T-helper 1 cell treated with Interleukin-12 subunit alpha and Interleukin-12 subunit beta and Interleukin-4 antibody, amounts not matched to agents 30 μg/mL and 1 μg/mL, for 36 hours (primary cell): ENCODE data around the gene ZEB2.
A peak's percentile ranks its signal among the peaks of the same experiment; 100 is the strongest.

ENCODE experiments used
- H3K27ac Mint-ChIP-seq: one replicate; pipeline ENCODE4 v1.8.0; 2021; ENCODE audit warnings: mild to moderate bottlenecking, mixed read lengths
- H3K27me3 Mint-ChIP-seq: one replicate; pipeline ENCODE4 v1.8.0; 2021; ENCODE audit warnings: low read depth, mixed read lengths
- H3K36me3 Mint-ChIP-seq: one replicate; pipeline ENCODE4 v1.8.0; 2021; ENCODE audit warnings: low read depth, mixed read lengths
- H3K4me1 Mint-ChIP-seq: one replicate; pipeline ENCODE4 v1.8.0; 2021; ENCODE audit warnings: low read depth, mixed read lengths
- H3K4me3 Mint-ChIP-seq: one replicate; pipeline ENCODE4 v1.8.0; 2021; ENCODE audit warnings: mild to moderate bottlenecking, moderate library complexity, mixed read lengths
- H3K9me3 Mint-ChIP-seq: one replicate; pipeline ENCODE4 v1.8.0; 2021; ENCODE audit warnings: mixed read lengths

Gene ZEB2

DNA sequence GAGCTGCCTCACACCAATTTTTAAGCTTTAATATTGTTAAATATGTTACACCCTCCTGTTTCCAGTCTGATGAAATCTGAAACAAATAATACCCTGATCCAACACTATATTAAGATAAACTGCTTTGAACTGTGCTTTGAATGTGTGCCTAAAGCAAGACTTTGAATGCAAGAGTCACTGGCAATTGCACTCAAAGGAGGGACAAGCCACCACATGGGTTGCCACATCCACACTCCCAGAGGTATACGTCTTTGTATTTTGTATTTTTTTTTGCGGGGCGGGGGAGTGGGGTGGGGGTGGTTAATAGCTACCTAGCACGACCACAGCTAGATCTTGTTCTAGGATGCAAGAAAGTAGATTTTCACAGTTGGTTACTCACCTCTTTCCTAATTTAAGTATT lies 1.8 kb upstream of the ZEB2 start:
- H3K36me3 Mint-ChIP-seq = peaks cover 2% of the 10 kb centered on the region
- peaks cover 20% of the 10 kb centered on the region for H3K4me1 Mint-ChIP-seq
- no peaks in the 10 kb centered on the region for H3K9me3 Mint-ChIP-seq
- H3K27me3 Mint-ChIP-seq = peaks cover 60% of the 10 kb centered on the region
- H3K27ac Mint-ChIP-seq = no peak overlapping the region
- H3K4me3 Mint-ChIP-seq = no peak overlapping the region

DNA sequence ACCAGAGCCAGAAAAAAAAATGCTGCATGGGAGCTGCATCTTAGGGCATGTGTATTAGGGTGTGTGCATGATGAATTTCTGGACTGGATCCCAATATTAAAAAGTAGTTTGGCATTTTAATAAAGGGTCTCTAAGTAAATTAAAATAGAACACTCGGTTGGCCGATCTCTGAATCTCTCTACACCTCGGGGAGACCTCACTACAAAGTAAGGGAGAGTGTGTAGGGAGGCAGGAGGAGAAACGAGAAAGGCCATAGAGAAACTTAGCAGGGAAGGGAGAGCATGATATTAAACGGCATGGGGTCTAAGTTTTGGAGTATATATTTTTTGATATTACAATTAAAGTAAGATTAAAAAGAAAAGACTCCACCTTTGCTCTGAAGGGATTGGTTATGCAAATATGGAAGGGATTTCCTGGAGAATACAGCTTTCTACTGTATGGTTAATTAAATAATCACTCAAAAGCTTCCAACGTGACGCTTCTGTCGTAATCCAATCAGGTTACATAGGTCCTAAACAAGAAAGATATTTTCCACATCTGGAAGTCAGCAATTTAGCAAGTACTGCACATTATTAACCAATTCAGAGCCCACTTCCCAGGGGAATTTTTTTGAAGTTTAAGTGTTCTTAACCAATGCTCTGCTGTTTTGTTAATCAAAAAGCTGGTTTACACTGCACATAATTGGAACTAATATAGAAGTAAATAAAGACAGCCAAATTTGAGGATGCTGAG lies 1.0 kb upstream of the ZEB2 start:
- no peak overlapping the region for H3K27ac Mint-ChIP-seq
- peaks cover 20% of the 10 kb centered on the region for H3K4me1 Mint-ChIP-seq
- peaks cover 2% of the 10 kb centered on the region for H3K36me3 Mint-ChIP-seq
- H3K27me3 Mint-ChIP-seq = peaks cover 54% of the 10 kb centered on the region
- H3K4me3 Mint-ChIP-seq = no peak overlapping the region
- H3K9me3 Mint-ChIP-seq = no peaks in the 10 kb centered on the region

DNA sequence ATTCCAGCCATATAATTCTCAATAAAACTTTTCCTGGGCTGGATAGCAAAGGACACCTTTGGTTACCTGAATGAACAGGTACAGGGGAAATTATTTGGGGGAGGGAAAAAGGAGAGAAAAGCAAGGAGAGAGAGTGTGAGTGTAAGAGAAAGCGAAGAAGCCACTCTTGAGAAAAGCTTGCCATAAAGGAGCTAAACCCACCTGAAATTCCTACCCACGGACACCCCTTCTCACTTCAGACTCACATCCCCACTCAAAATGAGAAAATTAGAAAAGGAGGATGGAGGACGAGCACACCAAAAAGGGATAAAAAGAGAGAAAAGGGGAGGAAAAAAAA lies 354 bp downstream of the ZEB2 start:
- Mint-ChIP-seq H3K9me3 (no peaks in the 10 kb centered on the region), H3K27ac (no peak overlapping the region), H3K36me3 (peaks cover 2% of the 10 kb centered on the region), H3K4me3 (no peak overlapping the region), H3K4me1 (peaks cover 25% of the 10 kb centered on the region), H3K27me3 (peaks cover 52% of the 10 kb centered on the region)

DNA sequence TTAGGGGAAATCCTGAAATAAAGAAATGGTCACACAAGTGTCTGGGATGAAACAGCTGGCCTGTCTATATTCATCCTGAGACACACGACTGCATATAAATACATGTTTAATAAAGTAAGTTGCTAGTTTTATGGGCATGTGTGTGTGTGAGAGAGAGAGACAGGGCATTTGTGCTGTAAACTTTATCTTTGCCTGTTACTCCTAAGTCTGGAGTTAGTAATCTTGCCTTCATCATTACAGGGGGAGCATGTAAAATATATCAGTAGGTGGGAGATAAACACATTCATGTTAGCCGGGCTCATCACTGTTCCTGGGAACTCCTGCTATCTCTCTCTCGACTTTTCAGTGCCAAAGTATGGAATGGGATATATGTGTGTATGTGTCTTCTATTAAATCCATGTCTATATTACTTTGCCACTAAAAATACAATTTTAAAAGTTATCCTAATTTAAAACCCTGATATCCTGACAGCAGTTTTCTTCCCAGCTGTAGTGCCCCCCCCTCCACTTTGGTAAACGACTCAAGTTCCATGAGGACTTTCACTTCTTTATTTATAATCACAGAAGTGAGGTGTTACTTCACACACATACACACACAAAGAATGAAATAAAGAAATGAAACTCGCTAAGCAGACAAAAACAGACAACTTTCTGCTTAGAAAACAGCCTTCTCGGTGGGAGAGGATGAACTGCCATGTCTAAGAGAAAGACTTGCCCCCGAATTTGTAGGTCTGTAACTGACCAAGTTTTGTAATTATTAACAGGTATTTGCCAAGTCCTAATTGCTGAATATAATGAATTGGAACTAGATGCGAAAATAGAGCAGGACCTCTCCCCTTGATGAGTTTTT lies 947 bp downstream of the ZEB2 start:
- H3K9me3 Mint-ChIP-seq = no peaks in the 10 kb centered on the region
- H3K4me3 Mint-ChIP-seq = no peak overlapping the region
- no peak overlapping the region for H3K27ac Mint-ChIP-seq
- peaks cover 56% of the 10 kb centered on the region for H3K27me3 Mint-ChIP-seq
- peaks cover 2% of the 10 kb centered on the region for H3K36me3 Mint-ChIP-seq
- H3K4me1 Mint-ChIP-seq = peaks cover 25% of the 10 kb centered on the region

DNA sequence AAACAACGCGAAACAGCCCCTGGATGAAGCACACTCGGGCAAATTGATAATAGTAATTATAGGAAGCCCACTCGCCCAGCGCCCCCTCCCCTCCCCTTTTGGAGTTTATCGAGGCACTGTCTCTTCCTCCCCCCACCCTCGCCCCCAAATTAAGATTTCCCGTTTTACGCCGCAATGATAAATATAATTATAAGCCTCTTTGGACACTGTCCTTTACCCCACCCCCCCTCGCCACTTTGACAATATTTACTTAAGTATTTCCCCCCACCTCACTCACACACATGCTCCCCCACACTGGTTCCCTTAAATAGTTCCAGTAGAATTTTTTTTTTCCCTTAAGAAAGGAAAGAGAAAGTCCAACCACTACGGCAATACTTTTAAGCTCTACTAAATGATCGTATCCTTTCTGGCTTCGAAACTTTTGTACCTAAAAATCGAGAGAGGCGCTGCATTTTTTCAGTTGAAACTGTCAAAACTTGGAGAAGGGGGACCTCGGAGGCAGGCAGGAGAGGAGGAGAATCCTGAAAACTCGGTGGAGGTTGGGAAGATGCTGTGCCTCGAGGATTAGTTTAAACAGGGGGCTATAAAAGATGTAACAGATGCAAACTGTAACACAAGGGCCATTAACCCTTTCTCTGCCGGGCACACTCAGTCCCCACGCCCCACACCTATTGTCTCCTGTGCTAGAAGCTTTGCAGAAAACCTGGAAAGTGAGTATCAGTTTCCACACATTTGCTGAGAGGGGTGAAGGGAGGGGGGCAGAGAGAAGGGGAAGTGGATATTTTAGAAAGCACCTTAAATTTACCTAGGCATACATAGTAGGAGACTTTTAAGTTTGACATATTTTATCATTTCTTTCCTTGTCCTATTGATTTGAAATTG lies 1.8 kb downstream of the ZEB2 start:
- peaks cover 19% of the 10 kb centered on the region for H3K4me1 Mint-ChIP-seq

DNA sequence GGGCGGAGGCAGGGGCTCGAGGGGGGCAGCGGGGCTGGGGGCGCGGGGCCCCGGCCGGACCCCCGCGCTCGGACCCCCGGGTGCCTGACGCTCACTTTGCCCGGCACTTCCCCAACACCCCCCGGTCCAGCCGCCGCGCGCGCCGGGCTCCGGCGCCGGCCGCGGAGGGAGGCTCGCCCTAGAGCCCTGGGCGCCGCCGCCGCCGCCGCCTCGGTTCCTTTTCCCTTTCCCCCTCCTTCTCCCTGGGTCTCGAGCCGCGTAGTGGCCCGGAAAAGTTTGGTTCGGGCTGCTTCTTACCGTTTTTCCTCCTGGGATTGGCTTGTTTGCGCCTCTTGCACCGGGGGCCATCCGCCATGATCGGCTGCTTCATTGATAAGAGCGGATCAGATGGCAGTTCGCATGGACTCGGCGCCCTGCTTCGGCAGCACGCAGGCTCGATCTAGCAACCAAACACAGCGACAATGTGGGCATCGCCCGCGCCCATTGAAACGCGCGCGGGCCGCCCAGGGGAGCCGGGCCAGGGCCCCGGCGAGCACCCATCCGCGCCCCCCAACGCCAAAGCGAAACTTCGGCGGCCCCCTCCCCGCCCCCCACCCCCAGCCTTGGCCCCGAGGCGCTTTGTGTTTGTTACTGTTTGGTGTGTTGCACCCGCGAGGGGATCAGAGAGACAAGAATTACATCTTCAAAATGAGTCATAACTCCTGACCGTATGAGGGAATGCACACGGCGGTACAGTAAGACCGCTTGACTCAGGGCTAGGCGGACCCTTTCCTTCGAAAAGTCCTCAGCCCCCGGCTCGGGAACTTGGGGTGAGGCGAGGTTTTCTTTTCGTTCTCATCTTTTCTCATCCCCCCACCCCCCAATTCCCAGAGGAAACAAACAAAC lies 2.7 kb downstream of the ZEB2 start:
- Mint-ChIP-seq H3K36me3 (peaks cover 2% of the 10 kb centered on the region), H3K4me3 (no peak overlapping the region), H3K4me1 (peaks cover 12% of the 10 kb centered on the region), H3K27ac (peak overlapping the region; percentile 98), H3K27me3 (peaks cover 56% of the 10 kb centered on the region), H3K9me3 (no peaks in the 10 kb centered on the region)

More for the DNA sequence above, 1.8 kb downstream of the ZEB2 start:
- Mint-ChIP-seq H3K27me3 (peaks cover 56% of the 10 kb centered on the region), H3K9me3 (no peaks in the 10 kb centered on the region), H3K27ac (peak overlapping the region; percentile 77), H3K36me3 (peaks cover 2% of the 10 kb centered on the region), H3K4me3 (no peak overlapping the region)

DNA sequence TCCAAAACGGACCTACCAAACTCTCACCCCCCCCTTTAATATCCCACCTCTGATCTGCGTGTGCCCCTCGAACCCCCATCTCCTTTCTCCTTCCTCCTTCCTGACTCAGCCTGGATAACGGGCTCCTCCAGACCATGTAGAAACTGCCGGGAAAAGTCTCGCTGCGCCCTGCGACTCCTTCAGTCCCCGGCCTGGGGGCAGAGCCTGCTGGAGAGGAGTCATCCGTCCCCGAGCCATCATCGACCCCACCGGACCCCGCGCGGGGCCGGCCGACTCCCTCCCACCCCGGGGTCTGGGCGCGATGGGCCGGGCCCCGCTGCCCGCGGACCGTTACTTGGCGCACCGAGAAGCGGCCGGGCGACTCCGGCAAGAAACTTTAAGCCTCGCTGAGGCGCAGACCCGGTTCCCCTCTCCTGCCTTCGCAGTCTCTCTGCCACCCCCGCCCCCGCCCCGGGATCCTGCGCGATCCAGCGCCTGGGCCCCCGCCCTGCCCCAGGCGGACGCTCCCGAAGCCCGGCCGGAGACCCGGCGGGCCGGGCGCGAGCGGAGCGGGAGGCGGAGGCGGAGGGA lies 3.4 kb downstream of the ZEB2 start:
- H3K27ac Mint-ChIP-seq = peak overlapping the region; percentile 70
- H3K4me1 Mint-ChIP-seq = peaks cover 12% of the 10 kb centered on the region
- H3K27me3 Mint-ChIP-seq = peaks cover 56% of the 10 kb centered on the region
- no peaks in the 10 kb centered on the region for H3K9me3 Mint-ChIP-seq
- peak overlapping the region; percentile 84 for H3K4me3 Mint-ChIP-seq
- H3K36me3 Mint-ChIP-seq = peaks cover 2% of the 10 kb centered on the region

DNA sequence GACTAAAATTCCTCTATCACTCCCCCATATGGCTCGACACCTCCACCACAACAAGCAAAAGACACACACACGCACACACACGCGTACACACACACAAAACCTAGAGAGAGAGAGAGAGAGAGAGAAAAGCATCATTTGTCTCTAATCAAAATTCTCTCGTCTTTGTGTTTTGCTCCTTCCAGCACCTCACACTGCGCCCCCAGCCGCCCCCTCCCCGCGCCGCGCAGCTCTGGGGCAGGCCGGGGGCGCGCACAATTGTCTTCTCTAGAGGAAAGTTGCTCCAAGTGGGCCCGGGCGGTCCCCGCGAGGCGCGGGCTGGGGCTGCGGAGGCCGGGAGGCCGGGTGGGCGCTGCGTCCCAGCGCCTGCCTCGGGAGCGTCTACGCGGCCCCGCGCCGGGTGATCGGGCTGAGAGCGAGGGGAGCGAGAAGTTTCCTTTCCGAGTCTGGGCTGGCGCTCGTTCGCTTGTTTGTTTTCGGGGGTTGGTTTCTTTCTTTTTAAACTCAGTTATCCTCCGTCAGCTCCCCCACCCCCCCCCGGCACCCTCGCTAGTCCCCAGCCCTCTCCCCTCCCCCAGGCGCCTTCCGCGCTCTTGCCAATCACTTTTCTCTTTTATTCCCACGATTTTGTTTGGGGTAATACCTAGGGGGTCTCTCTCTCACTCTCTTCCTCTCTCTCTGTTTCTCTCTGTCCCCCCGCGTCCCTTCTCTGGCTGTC lies 4.1 kb downstream of the ZEB2 start:
- H3K36me3 Mint-ChIP-seq = peaks cover 2% of the 10 kb centered on the region
- peaks cover 14% of the 10 kb centered on the region for H3K4me1 Mint-ChIP-seq
- peak overlapping the region; percentile 84 for H3K4me3 Mint-ChIP-seq
- peak overlapping the region; percentile 70 for H3K27ac Mint-ChIP-seq
- no peaks in the 10 kb centered on the region for H3K9me3 Mint-ChIP-seq
- peaks cover 54% of the 10 kb centered on the region for H3K27me3 Mint-ChIP-seq

DNA sequence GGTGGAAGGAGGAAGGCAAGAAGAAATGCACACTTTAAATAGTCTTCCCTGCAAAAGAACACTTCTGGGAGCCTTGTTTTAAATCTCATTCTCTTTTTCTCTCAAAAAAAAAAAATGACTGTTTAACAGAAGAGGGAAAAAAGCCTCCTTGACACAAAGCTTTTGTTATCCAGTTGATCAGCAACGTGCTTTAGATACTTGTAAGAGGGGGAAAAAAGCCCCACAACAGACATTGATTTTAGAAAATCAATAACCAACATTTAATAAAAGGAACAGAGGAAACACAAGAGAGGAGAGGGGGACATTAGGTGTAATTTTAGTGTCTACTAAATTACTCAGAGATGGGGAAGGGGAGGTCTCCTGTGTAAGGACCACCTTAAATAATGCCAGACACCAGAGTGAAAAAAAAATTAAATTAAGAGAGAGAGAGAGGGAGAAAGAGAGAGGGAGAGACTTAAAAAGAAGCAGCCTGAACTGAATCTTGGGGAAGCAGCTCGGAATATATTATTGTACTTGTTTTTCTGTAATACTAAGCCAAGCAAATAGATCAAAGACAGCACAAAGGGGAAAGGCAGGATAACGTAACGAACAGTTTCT lies 4.7 kb downstream of the ZEB2 start:
- Mint-ChIP-seq H3K9me3 (no peaks in the 10 kb centered on the region), H3K27ac (peak overlapping the region; percentile 54), H3K4me1 (peaks cover 14% of the 10 kb centered on the region)

DNA sequence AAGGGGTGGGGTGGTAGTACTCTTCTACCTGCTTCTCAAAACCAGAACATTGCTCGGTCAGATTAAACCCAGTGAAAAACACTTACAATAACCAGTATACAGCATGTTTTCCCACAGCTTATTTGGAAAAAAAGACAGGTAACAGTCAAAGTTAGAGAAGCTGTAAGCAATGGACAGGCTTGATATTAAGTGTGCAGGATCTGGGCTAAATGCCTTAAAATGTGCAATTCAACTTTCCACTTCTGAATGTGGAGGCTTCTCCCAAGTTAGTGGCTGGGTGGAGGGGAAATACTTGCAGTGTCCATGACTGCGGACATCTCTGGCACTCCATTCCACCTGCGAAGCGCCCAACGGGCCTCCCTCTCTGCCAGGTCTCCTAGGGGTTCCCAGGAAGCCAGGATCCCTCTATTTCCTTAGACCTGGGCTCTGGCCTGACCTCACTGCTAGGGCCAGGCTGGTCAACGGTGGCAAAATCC lies 5.3 kb downstream of the ZEB2 start:
- Mint-ChIP-seq H3K4me3 (no peak overlapping the region), H3K4me1 (peaks cover 14% of the 10 kb centered on the region), H3K27ac (no peak overlapping the region), H3K36me3 (peaks cover 2% of the 10 kb centered on the region), H3K9me3 (no peaks in the 10 kb centered on the region), H3K27me3 (peaks cover 53% of the 10 kb centered on the region)

More for the DNA sequence above, 4.7 kb downstream of the ZEB2 start:
- H3K4me3 Mint-ChIP-seq = peak overlapping the region; percentile 82
- peaks cover 53% of the 10 kb centered on the region for H3K27me3 Mint-ChIP-seq
- peaks cover 2% of the 10 kb centered on the region for H3K36me3 Mint-ChIP-seq

DNA sequence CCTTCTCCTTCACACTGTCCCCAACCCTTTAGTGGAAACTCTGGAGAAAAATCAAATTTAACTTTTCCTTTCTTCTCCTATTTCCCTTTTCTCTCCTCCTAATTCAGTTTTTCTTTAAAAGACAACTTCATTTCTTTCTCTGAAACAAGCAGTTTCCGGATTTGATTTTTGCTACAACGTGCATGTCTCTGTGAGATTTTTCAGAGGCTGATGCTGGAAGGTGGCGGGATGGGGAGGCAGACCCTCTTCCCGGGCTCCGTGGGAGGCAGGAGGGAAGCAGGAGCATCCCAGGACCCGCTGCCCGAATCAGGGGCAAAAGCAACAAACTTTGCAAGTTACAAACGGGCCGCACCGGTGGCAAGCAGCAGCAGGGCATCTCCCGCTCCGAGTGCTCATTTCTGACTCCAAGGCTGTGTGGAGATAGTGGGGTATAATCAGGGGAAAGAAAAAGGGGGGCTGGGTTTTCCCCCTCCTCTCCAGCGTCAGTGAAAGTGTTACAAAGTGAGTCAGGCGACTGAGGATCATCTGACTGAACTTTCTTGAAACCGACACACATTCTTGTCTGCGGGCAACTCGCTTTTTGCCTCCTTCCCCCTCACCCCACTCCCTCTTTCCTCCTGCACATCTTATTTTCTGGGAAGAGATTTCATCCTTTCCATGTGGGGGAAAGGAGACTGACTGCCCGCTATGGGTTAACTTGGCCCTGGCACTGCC lies 6.4 kb downstream of the ZEB2 start:
- Mint-ChIP-seq H3K27ac (no peak overlapping the region), H3K4me1 (peaks cover 14% of the 10 kb centered on the region), H3K36me3 (peaks cover 2% of the 10 kb centered on the region), H3K4me3 (no peak overlapping the region), H3K9me3 (no peaks in the 10 kb centered on the region), H3K27me3 (peaks cover 57% of the 10 kb centered on the region)

DNA sequence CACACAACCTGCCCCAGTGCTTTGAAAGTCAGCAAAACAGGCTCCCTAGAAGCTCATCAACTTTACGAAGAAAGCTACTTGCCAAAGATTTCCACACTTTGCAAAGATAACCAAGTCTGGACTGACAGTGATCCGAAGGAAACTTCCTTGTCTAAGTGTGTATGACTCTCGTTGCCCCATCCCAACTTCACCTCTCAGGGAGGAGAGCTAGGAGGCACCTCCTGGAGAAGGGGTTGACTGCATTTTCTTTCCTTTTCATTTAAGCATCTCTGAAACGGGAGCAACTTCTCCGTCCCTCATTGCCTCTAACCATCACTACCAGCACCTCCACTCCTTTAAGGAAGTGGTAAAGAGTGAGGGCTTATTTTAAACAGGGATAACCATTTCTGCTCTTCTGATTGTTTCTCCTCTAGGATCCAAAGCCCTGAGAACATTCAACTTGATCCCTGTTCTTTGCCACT lies 7.0 kb downstream of the ZEB2 start:
- peaks cover 63% of the 10 kb centered on the region for H3K27me3 Mint-ChIP-seq
- no peak overlapping the region for H3K27ac Mint-ChIP-seq
- H3K4me3 Mint-ChIP-seq = no peak overlapping the region
- peaks cover 14% of the 10 kb centered on the region for H3K4me1 Mint-ChIP-seq
- H3K36me3 Mint-ChIP-seq = peaks cover 2% of the 10 kb centered on the region
- H3K9me3 Mint-ChIP-seq = no peaks in the 10 kb centered on the region
